AG04450 (cell line): ENCODE results near the gene NLGN1. TPM values are rescaled to one million over a fixed set of nuclear protein-coding genes. Genes with fewer than 3 reads are reported as not detected.

Experiments
- CTCF ChIA-PET: fragments of 300-600, 350-600 bp; formaldehyde crosslinking; extraction: SDS; loops from one replicate; lab custom pipeline; 2022; ENCODE audit warnings: antibody characterized with exemption, inconsistent platforms; lab: Charles Lee
- POLR2A ChIA-PET: fragments of 350-600 bp; formaldehyde crosslinking; extraction: SDS; loops from one replicate; lab custom pipeline; 2021; ENCODE audit warnings: antibody characterized with exemption, inconsistent platforms; lab: Yijun Ruan, JAX
- DNase-seq: peaks from one replicate; pipeline ENCODE4 v3.0.0-alpha.2; 2011; ENCODE audit warnings: low read depth, low spot score
- H3K27ac ChIP-seq: one replicate; pipeline ENCODE4 v1.5.1; 2012; ENCODE audit warnings: low read depth, low read length, control low read depth
- H3K27me3 ChIP-seq: one replicate; pipeline ENCODE4 v1.6.0; 2012; ENCODE audit warnings: low read length; ENCODE audit not compliant: control insufficient read depth, insufficient read depth
- H3K4me3 ChIP-seq: 2 replicates; pipeline ENCODE4 v1.5.1; 2011; ENCODE audit warnings: mild to moderate bottlenecking, low read depth, low read length, control low read depth
- H3K9me3 ChIP-seq: 2 replicates; pipeline ENCODE4 v1.5.1; 2012; ENCODE audit warnings: low read length; ENCODE audit not compliant: control insufficient read depth, insufficient read depth
- CTCF ChIP-seq: IDR thresholded peaks from 2 replicates; pipeline ENCODE4 v1.5.1; 2011; ENCODE audit warnings: low read depth, low read length, control low read depth, inconsistent platforms
- polyA plus RNA-seq: library from polyadenylated mRNA; depleted of rRNA; stranded (reverse); fragments of >200 nt; gene quantifications from 2 replicates; pipeline ENCODE4 v1.2.3, GENCODE V29; 2011

The NLGN1 gene
- polyA plus RNA-seq, 1 experiment, result 1.7 TPM

- CTCF ChIA-PET, result no interaction called here
Observed at GRCh38 chr3:173846584-173846983, 449.0 kb downstream of the NLGN1 start.

GRCh38 chr3:173849489-173849888 is 451.9 kb downstream of the NLGN1 start:
- ChIA-PET CTCF (no interaction called here), POLR2A (no interaction called here)
- H3K9me3 ChIP-seq, result no peaks in the 10 kb centered on the region
- DNase-seq, result no peak
- no peak overlapping the region for H3K27ac ChIP-seq
- TF ChIP-seq CTCF, result no peak
- no peaks in the 10 kb centered on the region for H3K27me3 ChIP-seq
- no peak overlapping the region for H3K4me3 ChIP-seq

More at GRCh38 chr3:173846584-173846983, 449.0 kb downstream of the NLGN1 start:
- DNase-seq, result no peak
- Histone ChIP-seq H3K27me3 (no peaks in the 10 kb centered on the region), H3K9me3 (no peaks in the 10 kb centered on the region), H3K27ac (no peak overlapping the region), H3K4me3 (no peak overlapping the region)
- no peak for TF ChIP-seq CTCF
- POLR2A ChIA-PET, result no interaction called here

- DNase-seq, result no peak
- CTCF ChIA-PET, result no interaction called here
- POLR2A ChIA-PET, result no interaction called here
- H3K4me3 ChIP-seq, result no peak overlapping the region
- no peak for TF ChIP-seq CTCF
- H3K27me3 ChIP-seq, result no peaks in the 10 kb centered on the region
- no peaks in the 10 kb centered on the region for H3K9me3 ChIP-seq
- H3K27ac ChIP-seq, result no peak overlapping the region
Observed at GRCh38 chr3:173857154-173857553, 459.6 kb downstream of the NLGN1 start.

- ChIA-PET POLR2A (no interaction called here), CTCF (no interaction called here)
- Histone ChIP-seq H3K27me3 (no peaks in the 10 kb centered on the region), H3K4me3 (no peak overlapping the region), H3K9me3 (no peaks in the 10 kb centered on the region), H3K27ac (no peak overlapping the region)
- DNase-seq, result no peak
- no peak for TF ChIP-seq CTCF
Observed at GRCh38 chr3:173862701-173863100, 465.2 kb downstream of the NLGN1 start.

- no peaks in the 10 kb centered on the region for H3K9me3 ChIP-seq
- no peak overlapping the region for H3K27ac ChIP-seq
- CTCF ChIA-PET, result no interaction called here
- H3K4me3 ChIP-seq, result no peak overlapping the region
- TF ChIP-seq CTCF, result no peak
- DNase-seq, result no peak
- POLR2A ChIA-PET, result no interaction called here
- H3K27me3 ChIP-seq, result no peaks in the 10 kb centered on the region
Observed at GRCh38 chr3:173863551-173863950, 466.0 kb downstream of the NLGN1 start.
